Endothelial cell (in vitro differentiated cells): ENCODE results near the gene PTPRD. TPM values are rescaled to one million over a fixed set of nuclear protein-coding genes. Genes with fewer than 3 reads are reported as not detected.

Source experiments
- DNase-seq: peaks from one replicate; pipeline ENCODE4 v3.0.0; 2021; ENCODE audit warnings: low spot score
- H3K27ac Mint-ChIP-seq: one replicate; pipeline ENCODE4 v1.8.0; 2021; ENCODE audit warnings: mixed read lengths, inconsistent platforms; ENCODE audit not compliant: unreplicated experiment
- H3K27me3 Mint-ChIP-seq: one replicate; pipeline ENCODE4 v1.8.0; 2021; ENCODE audit warnings: mild to moderate bottlenecking, moderate library complexity, mixed read lengths, inconsistent platforms; ENCODE audit not compliant: unreplicated experiment
- H3K36me3 Mint-ChIP-seq: one replicate; pipeline ENCODE4 v1.8.0; 2021; ENCODE audit warnings: mild to moderate bottlenecking, low read depth, mixed read lengths, inconsistent platforms; ENCODE audit not compliant: unreplicated experiment
- H3K4me1 Mint-ChIP-seq: one replicate; pipeline ENCODE4 v1.8.0; 2021; ENCODE audit warnings: mild to moderate bottlenecking, mixed read lengths, inconsistent platforms; ENCODE audit not compliant: unreplicated experiment
- H3K4me3 Mint-ChIP-seq: one replicate; pipeline ENCODE4 v1.8.0; 2021; ENCODE audit warnings: mild to moderate bottlenecking, mixed read lengths, inconsistent platforms; ENCODE audit not compliant: unreplicated experiment
- H3K9me3 Mint-ChIP-seq: one replicate; pipeline ENCODE4 v1.8.0; 2021; ENCODE audit warnings: mixed read lengths, inconsistent platforms; ENCODE audit not compliant: unreplicated experiment
- CTCF ChIP-seq: fragments of 200-600 bp; sonication (generic); IDR thresholded peaks from one replicate; pipeline ENCODE4 v1.5.0; 2021; ENCODE audit warnings: antibody characterized with exemption; ENCODE audit not compliant: unreplicated experiment
- total RNA-seq: library from RNA; stranded (reverse); fragmentation: NEBNext Ultra II Directional; extraction: Animal tissue kit (Norgen Biotek cat#: 25700); gene quantifications from one replicate; pipeline ENCODE4 v1.2.1, GENCODE V29; 2021; ENCODE audit not compliant: unreplicated experiment

PTPRD gene
- total RNA-seq, 1 donor from 2014 or later = 47.8 TPM

- TF ChIP-seq CTCF = no peak
- no peaks in the 10 kb centered on the region for H3K27me3 Mint-ChIP-seq
- H3K4me3 Mint-ChIP-seq = no peak overlapping the region
Measured at GRCh38 chr9:10048994-10049393, 563.8 kb downstream of the PTPRD start.

GRCh38 chr9:10045598-10045997, 567.2 kb downstream of the PTPRD start:
- no peak for DNase-seq
- TF ChIP-seq CTCF = no peak
- no peaks in the 10 kb centered on the region for H3K4me1 Mint-ChIP-seq
- H3K27me3 Mint-ChIP-seq = no peaks in the 10 kb centered on the region
- H3K4me3 Mint-ChIP-seq = no peak overlapping the region
- H3K27ac Mint-ChIP-seq = no peak overlapping the region
- H3K36me3 Mint-ChIP-seq = no peaks in the 10 kb centered on the region
- no peaks in the 10 kb centered on the region for H3K9me3 Mint-ChIP-seq

More at GRCh38 chr9:10048994-10049393, 563.8 kb downstream of the PTPRD start:
- Mint-ChIP-seq H3K4me1 (no peaks in the 10 kb centered on the region), H3K27ac (no peak overlapping the region), H3K36me3 (no peaks in the 10 kb centered on the region), H3K9me3 (no peaks in the 10 kb centered on the region)
- DNase-seq = no peak

- TF ChIP-seq CTCF = no peak
- Mint-ChIP-seq H3K4me1 (no peaks in the 10 kb centered on the region), H3K4me3 (no peak overlapping the region), H3K27me3 (no peaks in the 10 kb centered on the region), H3K27ac (no peak overlapping the region), H3K9me3 (no peaks in the 10 kb centered on the region), H3K36me3 (no peaks in the 10 kb centered on the region)
- DNase-seq = no peak
Measured at GRCh38 chr9:10041726-10042229, 571.0 kb downstream of the PTPRD start.

GRCh38 chr9:10036095-10036494, 576.7 kb downstream of the PTPRD start:
- Mint-ChIP-seq H3K9me3 (no peaks in the 10 kb centered on the region), H3K27me3 (peaks cover 3% of the 10 kb centered on the region), H3K4me1 (no peaks in the 10 kb centered on the region), H3K27ac (no peak overlapping the region), H3K36me3 (no peaks in the 10 kb centered on the region), H3K4me3 (no peak overlapping the region)
- DNase-seq = no peak
- no peak for TF ChIP-seq CTCF

- H3K27me3 Mint-ChIP-seq = peaks cover 3% of the 10 kb centered on the region
- no peak overlapping the region for H3K27ac Mint-ChIP-seq
- peaks cover 4% of the 10 kb centered on the region for H3K9me3 Mint-ChIP-seq
- no peaks in the 10 kb centered on the region for H3K36me3 Mint-ChIP-seq
- DNase-seq = no peak
- H3K4me1 Mint-ChIP-seq = no peaks in the 10 kb centered on the region
- TF ChIP-seq CTCF = no peak
- H3K4me3 Mint-ChIP-seq = no peak overlapping the region
Measured at GRCh38 chr9:10032166-10032565, 580.6 kb downstream of the PTPRD start.
